IgD-negative memory B cell (primary cell): ENCODE data around the gene POC1A. TPM values are rescaled to one million over a fixed set of nuclear protein-coding genes. Genes with fewer than 3 reads are reported as not detected.
A peak's percentile ranks its signal among the peaks of the same experiment; 100 is the strongest.

Experiments
- H3K27ac Mint-ChIP-seq, 3 donors: one replicate each; pipeline ENCODE4 v1.8.0; 2020 to 2022; ENCODE audit warnings: mild to moderate bottlenecking in 3 of 3, mixed read lengths in 3 of 3, moderate library complexity in 1 of 3
- H3K27me3 Mint-ChIP-seq: one replicate; pipeline ENCODE4 v1.8.0; 2021; ENCODE audit warnings: mixed read lengths
- H3K36me3 Mint-ChIP-seq: one replicate; pipeline ENCODE4 v1.8.0; 2020; ENCODE audit warnings: mild to moderate bottlenecking, mixed read lengths
- H3K4me1 Mint-ChIP-seq, 3 donors: one replicate each; pipeline ENCODE4 v1.8.0; 2020 to 2022; ENCODE audit warnings: mixed read lengths in 3 of 3, mild to moderate bottlenecking in 1 of 3
- H3K4me3 Mint-ChIP-seq, 4 donors: one replicate each; pipeline ENCODE4 v1.8.0; 2020 to 2022; ENCODE audit warnings: mild to moderate bottlenecking in 4 of 4, mixed read lengths in 4 of 4, moderate library complexity in 3 of 4
- H3K9me3 Mint-ChIP-seq, 3 donors: one replicate each; pipeline ENCODE4 v1.8.0; 2020 to 2021; ENCODE audit warnings: mixed read lengths in 3 of 3, mild to moderate bottlenecking in 1 of 3
- polyA plus RNA-seq: library from polyadenylated mRNA; unstranded; fragments of 300-500 nt; fragmentation: Illumina TruSeq; gene quantifications from one replicate; pipeline ENCODE4 v1.2.3, GENCODE V29; 2021

Gene POC1A
- polyA plus RNA-seq, 1 donor from 2014 or later = 1.2 TPM

- Mint-ChIP-seq H3K9me3 (no peaks in the 10 kb centered on the region), H3K36me3 (no peaks in the 10 kb centered on the region), H3K4me1 (peaks cover 19 to 23% (median 22%) of the 10 kb centered on the region in 3 donors), H3K4me3 (peak overlapping the region in 2 of 4 donors; percentile 39 to 59), H3K27me3 (no peaks in the 10 kb centered on the region), H3K27ac (peak overlapping the region; percentile 2 to 83 (median 8))
Observed at GRCh38 chr3:52120556-52121463, 33.4 kb downstream of the POC1A start.

GRCh38 chr3:52119826-52120225, 34.4 kb downstream of the POC1A start:
- Mint-ChIP-seq H3K4me1 (peaks cover 19 to 23% (median 22%) of the 10 kb centered on the region in 3 donors), H3K4me3 (no peak overlapping the region), H3K36me3 (no peaks in the 10 kb centered on the region), H3K27me3 (no peaks in the 10 kb centered on the region), H3K27ac (peak overlapping the region in 1 of 3 donors; percentile 87), H3K9me3 (no peaks in the 10 kb centered on the region)

GRCh38 chr3:52119099-52119498, 35.1 kb downstream of the POC1A start:
- Mint-ChIP-seq H3K4me1 (peaks cover 19 to 23% (median 22%) of the 10 kb centered on the region in 3 donors), H3K4me3 (no peak overlapping the region), H3K27me3 (no peaks in the 10 kb centered on the region), H3K27ac (peak overlapping the region in 1 of 3 donors; percentile 87), H3K36me3 (no peaks in the 10 kb centered on the region), H3K9me3 (no peaks in the 10 kb centered on the region)

GRCh38 chr3:52118156-52118875, 35.9 kb downstream of the POC1A start:
- Mint-ChIP-seq H3K4me3 (no peak overlapping the region), H3K9me3 (no peaks in the 10 kb centered on the region), H3K36me3 (no peaks in the 10 kb centered on the region), H3K27ac (no peak overlapping the region), H3K27me3 (no peaks in the 10 kb centered on the region), H3K4me1 (peaks cover 19 to 23% (median 21%) of the 10 kb centered on the region in 3 donors)

- Mint-ChIP-seq H3K9me3 (no peaks in the 10 kb centered on the region), H3K4me1 (peaks cover 13 to 16% (median 15%) of the 10 kb centered on the region in 3 donors)
Observed at GRCh38 chr3:52117537-52117936, 36.7 kb downstream of the POC1A start.

GRCh38 chr3:52112056-52112455, 42.2 kb downstream of the POC1A start:
- no peaks in the 10 kb centered on the region for H3K27me3 Mint-ChIP-seq
- no peak overlapping the region for H3K27ac Mint-ChIP-seq
- peak overlapping the region in 1 of 4 donors; percentile 49 for H3K4me3 Mint-ChIP-seq
- no peaks in the 10 kb centered on the region for H3K4me1 Mint-ChIP-seq
- H3K9me3 Mint-ChIP-seq = no peaks in the 10 kb centered on the region
- H3K36me3 Mint-ChIP-seq = no peaks in the 10 kb centered on the region

More at GRCh38 chr3:52117537-52117936, 36.7 kb downstream of the POC1A start:
- Mint-ChIP-seq H3K36me3 (no peaks in the 10 kb centered on the region), H3K27me3 (no peaks in the 10 kb centered on the region), H3K4me3 (no peak overlapping the region), H3K27ac (no peak overlapping the region)

- H3K27ac Mint-ChIP-seq = no peak overlapping the region
- no peaks in the 10 kb centered on the region for H3K9me3 Mint-ChIP-seq
- H3K36me3 Mint-ChIP-seq = no peaks in the 10 kb centered on the region
- no peaks in the 10 kb centered on the region for H3K4me1 Mint-ChIP-seq
- no peaks in the 10 kb centered on the region for H3K27me3 Mint-ChIP-seq
- H3K4me3 Mint-ChIP-seq = no peak overlapping the region
Observed at GRCh38 chr3:52110502-52110901, 43.7 kb downstream of the POC1A start.

GRCh38 chr3:52109611-52110301, 44.5 kb downstream of the POC1A start:
- Mint-ChIP-seq H3K9me3 (no peaks in the 10 kb centered on the region), H3K27ac (peak overlapping the region in 1 of 3 donors; percentile 43), H3K4me3 (no peak overlapping the region), H3K27me3 (no peaks in the 10 kb centered on the region), H3K36me3 (no peaks in the 10 kb centered on the region), H3K4me1 (no peaks in the 10 kb centered on the region)

- H3K27me3 Mint-ChIP-seq = no peaks in the 10 kb centered on the region
- no peak overlapping the region for H3K4me3 Mint-ChIP-seq
Observed at GRCh38 chr3:52108302-52109232, 45.7 kb downstream of the POC1A start.

GRCh38 chr3:52106951-52107611, 47.1 kb downstream of the POC1A start:
- Mint-ChIP-seq H3K4me3 (no peak overlapping the region), H3K27ac (peak overlapping the region in 1 of 3 donors; percentile 67), H3K36me3 (no peaks in the 10 kb centered on the region), H3K4me1 (no peaks in the 10 kb centered on the region), H3K9me3 (peaks cover 0 to 2% (median 0%) of the 10 kb centered on the region in 3 donors), H3K27me3 (no peaks in the 10 kb centered on the region)

More at GRCh38 chr3:52108302-52109232, 45.7 kb downstream of the POC1A start:
- Mint-ChIP-seq H3K4me1 (no peaks in the 10 kb centered on the region), H3K9me3 (no peaks in the 10 kb centered on the region), H3K36me3 (no peaks in the 10 kb centered on the region), H3K27ac (no peak overlapping the region)

- Mint-ChIP-seq H3K36me3 (peaks cover 5% of the 10 kb centered on the region), H3K4me3 (no peak overlapping the region), H3K9me3 (peaks cover 0 to 22% (median 0%) of the 10 kb centered on the region in 3 donors), H3K27ac (no peak overlapping the region), H3K4me1 (no peaks in the 10 kb centered on the region), H3K27me3 (no peaks in the 10 kb centered on the region)
Observed at GRCh38 chr3:52104684-52105640, 49.3 kb downstream of the POC1A start.

- Mint-ChIP-seq H3K36me3 (peaks cover 5% of the 10 kb centered on the region), H3K27ac (no peak overlapping the region), H3K4me3 (no peak overlapping the region), H3K4me1 (no peaks in the 10 kb centered on the region), H3K27me3 (no peaks in the 10 kb centered on the region), H3K9me3 (peaks cover 0 to 22% (median 0%) of the 10 kb centered on the region in 3 donors)
Observed at GRCh38 chr3:52102934-52103333, 51.3 kb downstream of the POC1A start.

GRCh38 chr3:52099001-52099401, 55.2 kb downstream of the POC1A start:
- no peaks in the 10 kb centered on the region for H3K4me1 Mint-ChIP-seq
- peaks cover 0 to 22% (median 0%) of the 10 kb centered on the region in 3 donors for H3K9me3 Mint-ChIP-seq
- peaks cover 5% of the 10 kb centered on the region for H3K36me3 Mint-ChIP-seq
- no peaks in the 10 kb centered on the region for H3K27me3 Mint-ChIP-seq
- H3K27ac Mint-ChIP-seq = no peak overlapping the region
- no peak overlapping the region for H3K4me3 Mint-ChIP-seq
